ENCODE results near the gene ADCYAP1R1. TPM values are rescaled to one million over a fixed set of nuclear protein-coding genes. Genes with fewer than 3 reads are reported as not detected.

Gene ADCYAP1R1
- total RNA-seq, 1 donor from 2014 or later: not detected

GRCh38 chr7:31121601-31122000 is 69.5 kb downstream of the ADCYAP1R1 start:
- H3K4me3 ChIP-seq (ENCODE audit: low read depth, low read length): no peak overlapping the region
- no peak for DNase-seq (ENCODE audit: low read depth)
- TF ChIP-seq CTCF (conservative IDR thresholded peaks at IDR 0.05; ENCODE audit: low read depth, low read length): no peak

- H3K4me3 ChIP-seq (ENCODE audit: low read depth, low read length): no peak overlapping the region
- peak; percentile 88 for TF ChIP-seq CTCF (conservative IDR thresholded peaks at IDR 0.05; ENCODE audit: low read depth, low read length)
- peak; percentile 27 for DNase-seq (ENCODE audit: low read depth)
Observed at GRCh38 chr7:31122649-31123058, 70.5 kb downstream of the ADCYAP1R1 start.

DNA sequence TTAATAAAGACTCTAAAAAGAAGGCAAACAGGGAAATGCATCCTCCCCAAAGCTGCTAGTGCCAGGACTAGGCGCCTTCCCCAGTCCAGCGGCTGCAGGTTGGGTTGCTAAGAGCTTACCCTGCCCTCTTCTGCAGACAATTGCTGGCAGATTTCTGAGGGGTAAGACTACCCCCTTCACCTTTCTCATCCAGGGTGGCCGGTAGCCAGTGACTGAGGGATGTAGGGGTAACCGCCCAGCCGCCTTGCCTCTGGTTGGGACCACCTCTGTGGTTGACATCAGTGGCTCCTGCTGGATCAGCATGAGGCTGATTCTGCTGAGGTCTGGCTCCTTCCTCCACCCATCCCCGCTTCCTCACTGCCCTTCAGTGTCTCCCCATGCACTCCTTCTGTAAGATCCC is 71.2 kb downstream of the ADCYAP1R1 start:
- DNase-seq (ENCODE audit: low read depth): no peak
- no peak for TF ChIP-seq CTCF (conservative IDR thresholded peaks at IDR 0.05; ENCODE audit: low read depth, low read length)
- H3K4me3 ChIP-seq (ENCODE audit: low read depth, low read length): no peak overlapping the region

DNA sequence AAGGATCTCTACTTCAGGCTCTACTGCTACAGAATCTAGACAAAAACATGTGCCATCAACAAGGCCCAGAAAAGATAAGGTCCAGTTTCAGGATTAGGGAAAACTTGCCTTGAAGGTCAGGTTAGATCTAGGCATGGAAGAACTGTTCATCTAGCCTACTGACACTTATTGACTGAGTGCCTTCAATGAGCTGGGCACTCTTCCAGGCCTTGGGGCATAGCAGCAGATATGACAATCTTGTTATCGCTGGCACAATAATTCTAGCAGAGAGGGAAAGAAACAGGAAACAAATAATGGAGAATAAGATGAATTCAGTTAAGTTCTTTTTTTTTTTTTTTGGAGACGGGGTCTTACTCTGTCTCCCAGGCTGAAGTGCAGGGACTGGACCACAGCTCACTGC is 71.6 kb downstream of the ADCYAP1R1 start:
- DNase-seq (ENCODE audit: low read depth): no peak
- no peak overlapping the region for H3K4me3 ChIP-seq (ENCODE audit: low read depth, low read length)
- no peak for TF ChIP-seq CTCF (conservative IDR thresholded peaks at IDR 0.05; ENCODE audit: low read depth, low read length)

- no peak for TF ChIP-seq CTCF (conservative IDR thresholded peaks at IDR 0.05; ENCODE audit: low read depth, low read length)
Observed at GRCh38 chr7:31125171-31125570, 73.1 kb downstream of the ADCYAP1R1 start.

DNA sequence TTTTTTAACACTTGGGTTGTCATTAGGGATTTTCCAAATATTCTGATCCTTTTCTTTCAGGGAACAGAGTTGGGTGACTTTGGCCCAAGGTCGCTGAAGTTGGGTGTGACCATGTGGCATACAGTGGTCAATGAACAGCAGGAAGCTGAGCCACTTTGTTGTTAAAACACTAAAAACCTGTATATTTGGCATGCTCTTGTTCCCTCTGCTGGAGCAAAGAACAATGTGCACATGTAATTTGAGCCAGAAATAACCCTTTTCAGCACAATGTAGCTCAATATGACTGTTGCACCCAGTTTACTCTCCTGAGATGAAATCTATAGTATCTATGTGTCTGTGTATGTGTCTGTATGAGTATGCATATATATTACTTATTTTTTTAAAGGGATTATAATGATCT is 74.9 kb downstream of the ADCYAP1R1 start:
- H3K4me3 ChIP-seq (ENCODE audit: low read depth, low read length): no peak overlapping the region
- TF ChIP-seq CTCF (conservative IDR thresholded peaks at IDR 0.05; ENCODE audit: low read depth, low read length): peak; percentile 47
- DNase-seq (ENCODE audit: low read depth): no peak

More at GRCh38 chr7:31125171-31125570, 73.1 kb downstream of the ADCYAP1R1 start:
- no peak for DNase-seq (ENCODE audit: low read depth)
- H3K4me3 ChIP-seq (ENCODE audit: low read depth, low read length): no peak overlapping the region

DNA sequence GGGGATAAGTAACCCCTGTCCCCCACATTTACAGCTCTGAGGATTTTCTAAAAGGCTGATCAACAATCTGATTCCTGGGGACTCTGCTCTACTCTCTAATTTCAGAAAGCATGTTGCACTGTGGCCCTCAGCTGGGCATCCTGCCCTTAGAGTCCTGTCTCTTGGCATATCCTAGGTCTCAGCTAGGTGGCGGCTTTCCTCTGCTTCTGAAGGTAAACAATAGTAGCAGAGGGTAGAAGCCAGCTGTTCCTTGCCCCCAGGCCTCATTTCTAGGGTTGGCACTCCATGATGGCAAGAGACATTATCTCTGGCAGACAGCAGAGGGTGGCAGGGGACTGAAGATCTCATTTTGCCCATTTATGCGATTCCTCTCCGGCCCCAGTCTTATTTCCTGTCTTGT is 77.0 kb downstream of the ADCYAP1R1 start:
- TF ChIP-seq CTCF (conservative IDR thresholded peaks at IDR 0.05; ENCODE audit: low read depth, low read length): peak; percentile 30
- no peak for DNase-seq (ENCODE audit: low read depth)
- H3K4me3 ChIP-seq (ENCODE audit: low read depth, low read length): no peak overlapping the region

All from epithelial cell of proximal tubule (primary cell).